H1 (cell line): ENCODE measurements around the gene MGLL. TPM values are rescaled to one million over a fixed set of nuclear protein-coding genes. Genes with fewer than 3 reads are reported as not detected.

Experiments
- CTCF ChIA-PET: fragments of 300-600 bp; sonication (Branson Sonifier 250); formaldehyde crosslinking; loops from one replicate; lab custom pipeline; 2021; ENCODE audit not compliant: partially characterized antibody; lab: Charles Lee
- POLR2A ChIA-PET: fragments of 300-600 bp; sonication (Branson Sonifier 250); formaldehyde crosslinking; loops from one replicate; lab custom pipeline; 2021; ENCODE audit warnings: inconsistent platforms; ENCODE audit not compliant: partially characterized antibody; lab: Charles Lee
- DNase-seq, 2 experiments: peaks; one replicate each; pipeline versions ENCODE4 v3.0.0 to v3.0.0-alpha.2; 2010 to 2022; ENCODE audit warnings: low spot score in 2 of 2, low read depth in 1 of 2, mixed read lengths in 1 of 2
- FAIRE-seq: peaks from 2 replicates; lab custom pipeline; 2011; peaks lifted over from hg19 to GRCh38; lab: Jason Lieb, UNC
- H2AFZ ChIP-seq: 2 replicates; pipeline ENCODE4 v1.8.1; 2012; ENCODE audit warnings: low read length, inconsistent platforms
- H2AK5ac ChIP-seq: 2 replicates; pipeline ENCODE4 v1.6.1; 2013; ENCODE audit warnings: low read depth, low read length
- H2BK120ac ChIP-seq: replicated peaks from 2 replicates; pipeline ENCODE3; 2013; ENCODE audit warnings: low read depth, low read length, inconsistent platforms
- H2BK12ac ChIP-seq: 2 replicates; pipeline ENCODE4 v1.6.1; 2013; ENCODE audit warnings: low read depth, low read length
- H2BK15ac ChIP-seq: 2 replicates; pipeline ENCODE4 v1.6.1; 2013; ENCODE audit warnings: low read length
- H2BK20ac ChIP-seq: 2 replicates; pipeline ENCODE4 v1.6.1; 2013; ENCODE audit warnings: low read length
- H2BK5ac ChIP-seq: 2 replicates; pipeline ENCODE4 v1.6.1; 2013; ENCODE audit warnings: low read depth, low read length
- H3K14ac ChIP-seq: 2 replicates; pipeline ENCODE4 v1.6.1; 2013; ENCODE audit warnings: inconsistent platforms; ENCODE audit not compliant: insufficient read length
- H3K18ac ChIP-seq: 2 replicates; pipeline ENCODE4 v1.6.1; 2013; ENCODE audit warnings: low read length; ENCODE audit errors: extremely low read depth
- H3K23ac ChIP-seq: 2 replicates; pipeline ENCODE4 v1.6.1; 2013; ENCODE audit warnings: inconsistent platforms; ENCODE audit not compliant: insufficient read length
- H3K23me2 ChIP-seq: 2 replicates; pipeline ENCODE4 v1.6.1; 2013; ENCODE audit warnings: low read depth, low read length
- H3K27ac ChIP-seq: 2 replicates; pipeline ENCODE4 v1.6.1; 2011; ENCODE audit warnings: low read depth, low read length, inconsistent platforms
- H3K27me3 ChIP-seq, 4 experiments: replicated peaks in 1 of 4; 1 replicate in 1 of 4; 2 replicates in 3 of 4; pipeline versions ENCODE4 v1.6.1 to v1.8.1; 2011 to 2013; ENCODE audit warnings: low read length in 3 of 4, mild to moderate bottlenecking in 3 of 4, inconsistent platforms in 2 of 4, mixed read lengths in 2 of 4, moderate library complexity in 1 of 4; ENCODE audit not compliant: control insufficient read depth in 3 of 4, insufficient read depth in 3 of 4; ENCODE audit errors: extremely low read depth in 1 of 4
- H3K36me3 ChIP-seq, 4 experiments: 2 replicates each; pipeline versions ENCODE4 v1.6.1 to v1.8.1; 2011 to 2013; ENCODE audit warnings: mild to moderate bottlenecking in 4 of 4, low read length in 3 of 4, moderate library complexity in 2 of 4, control low read depth in 1 of 4, inconsistent platforms in 1 of 4; ENCODE audit not compliant: insufficient read depth in 4 of 4, control insufficient read depth in 2 of 4
- H3K4ac ChIP-seq: replicated peaks from 2 replicates; pipeline ENCODE3; 2013; ENCODE audit warnings: low read length, low read depth, mixed read lengths, inconsistent platforms; ENCODE audit not compliant: insufficient read length
- H3K4me1 ChIP-seq, 4 experiments: replicated peaks in 1 of 4; 1 replicate in 1 of 4; 2 replicates in 3 of 4; pipeline versions ENCODE4 v1.6.1 to v1.8.1; 2011 to 2013; ENCODE audit warnings: low read length in 3 of 4, inconsistent platforms in 2 of 4, mixed read lengths in 1 of 4; ENCODE audit not compliant: insufficient read depth in 4 of 4, control insufficient read depth in 3 of 4
- H3K4me2 ChIP-seq, 2 experiments: 2 replicates each; pipeline versions ENCODE4 v1.6.1 to v1.8.1; 2011 to 2013; ENCODE audit warnings: low read depth in 2 of 2, low read length in 2 of 2, control low read depth in 1 of 2, inconsistent platforms in 1 of 2, mild to moderate bottlenecking in 1 of 2; ENCODE audit not compliant: insufficient read depth in 1 of 2
- H3K4me3 ChIP-seq, 4 experiments: fragments of 200-600, 300-600 bp in 1 of 4; sonication (generic), shearing (Covaris generic), sonication (Bioruptor Twin) in 1 of 4; 2 replicates each; pipeline versions ENCODE4 v1.5.1 to v1.8.1; 2011 to 2016; ENCODE audit warnings: low read length in 4 of 4, low read depth in 3 of 4, control low read depth in 2 of 4, inconsistent platforms in 2 of 4, mild to moderate bottlenecking in 2 of 4, mixed read lengths in 1 of 4, moderate library complexity in 1 of 4; ENCODE audit not compliant: insufficient read depth in 2 of 4; ENCODE audit errors: extremely low read depth in 1 of 4
- H3K56ac ChIP-seq: replicated peaks from 2 replicates; pipeline ENCODE3; 2013; ENCODE audit warnings: low read depth, mild to moderate bottlenecking, mixed read lengths, low read length, inconsistent platforms; ENCODE audit not compliant: insufficient read length
- H3K79me1 ChIP-seq: 2 replicates; pipeline ENCODE4 v1.6.1; 2013; ENCODE audit warnings: low read depth, low read length, control low read depth
- H3K79me2 ChIP-seq, 2 experiments: 2 replicates each; pipeline versions ENCODE4 v1.6.1 to v1.8.1; 2012 to 2013; ENCODE audit warnings: low read length in 2 of 2, mild to moderate bottlenecking in 2 of 2, inconsistent platforms in 1 of 2; ENCODE audit not compliant: insufficient read depth in 2 of 2, control insufficient read depth in 1 of 2
- H3K9ac ChIP-seq, 4 experiments: replicated peaks in 1 of 4; 1 replicate in 1 of 4; 2 replicates in 3 of 4; pipeline versions ENCODE4 v1.6.1 to v1.8.1; 2011 to 2013; ENCODE audit warnings: low read depth in 3 of 4, low read length in 3 of 4, control low read depth in 2 of 4, mild to moderate bottlenecking in 2 of 4, moderate library complexity in 2 of 4, inconsistent platforms in 1 of 4; ENCODE audit errors: extremely low read depth in 1 of 4
- H3K9me3 ChIP-seq, 2 experiments: 2 replicates each; pipeline versions ENCODE4 v1.6.1 to v1.8.1; 2012 to 2013; ENCODE audit warnings: mild to moderate bottlenecking in 2 of 2, moderate library complexity in 2 of 2, control low read depth in 1 of 2, inconsistent platforms in 1 of 2, low read depth in 1 of 2, low read length in 1 of 2, mixed read lengths in 1 of 2; ENCODE audit not compliant: insufficient read depth in 2 of 2
- H4K20me1 ChIP-seq, 2 experiments: replicated peaks in 1 of 2; 2 replicates each; pipeline versions ENCODE3 to v1.8.1; 2011 to 2013; ENCODE audit warnings: inconsistent platforms in 2 of 2, low read length in 2 of 2, mild to moderate bottlenecking in 1 of 2; ENCODE audit not compliant: insufficient read depth in 2 of 2, control insufficient read depth in 1 of 2
- H4K5ac ChIP-seq: 2 replicates; pipeline ENCODE4 v1.6.1; 2013; ENCODE audit warnings: low read length, low read depth, mixed read lengths, inconsistent platforms; ENCODE audit not compliant: insufficient read length
- H4K8ac ChIP-seq: 2 replicates; pipeline ENCODE4 v1.8.0; 2013; ENCODE audit warnings: mild to moderate bottlenecking, moderate library complexity, low read length, inconsistent platforms; ENCODE audit not compliant: insufficient read depth; ENCODE audit errors: extremely low read depth
- H4K91ac ChIP-seq: replicated peaks from 2 replicates; pipeline ENCODE3; 2013; ENCODE audit warnings: low read length, mixed read lengths, inconsistent platforms; ENCODE audit not compliant: insufficient read length
- BRCA1 ChIP-seq: IDR thresholded peaks from 2 replicates; pipeline ENCODE4 v1.6.1; 2012; ENCODE audit warnings: low read depth, low read length, improper control_type of control experiment
- CBX8 ChIP-seq: fragments of 300-800, 300-1000 bp; sonication (generic); IDR thresholded peaks from 2 replicates; pipeline ENCODE4 v1.7.1; 2016; ENCODE audit warnings: low read depth, low read length, borderline replicate concordance
- EP300 ChIP-seq, 2 experiments: IDR thresholded peaks; 1 replicate in 1 of 2; 2 replicates in 1 of 2; pipeline ENCODE4 v1.6.1; 2011 to 2012; ENCODE audit warnings: low read depth in 2 of 2, low read length in 2 of 2, mild to moderate bottlenecking in 2 of 2, borderline replicate concordance in 1 of 2, inconsistent platforms in 1 of 2, moderate library complexity in 1 of 2
- HDAC2 ChIP-seq, 2 experiments: fragments of 300-600 bp in 1 of 2; sonication (generic) in 1 of 2; IDR thresholded peaks; 2 replicates each; pipeline ENCODE4 v1.6.1; 2011 to 2012; ENCODE audit warnings: low read depth in 2 of 2, low read length in 2 of 2, mild to moderate bottlenecking in 2 of 2, moderate library complexity in 2 of 2, borderline replicate concordance in 1 of 2, inconsistent platforms in 1 of 2
- PHF8 ChIP-seq: fragments of 200-600 bp; sonication (generic); conservative IDR thresholded peaks from 2 replicates; pipeline ENCODE4 v1.7.1; 2012; ENCODE audit warnings: low read depth, mild to moderate bottlenecking, inconsistent platforms, low read length, moderate library complexity
- POLR2AphosphoS5 ChIP-seq: IDR thresholded peaks from 2 replicates; pipeline ENCODE4 v1.6.1; 2011; ENCODE audit warnings: low read depth, low read length
- RFX5 ChIP-seq: IDR thresholded peaks from 2 replicates; pipeline ENCODE4 v1.6.1; 2011; ENCODE audit warnings: low read depth, low read length, improper control_type of control experiment, borderline replicate concordance
- YY1 ChIP-seq: IDR thresholded peaks from 2 replicates; pipeline ENCODE4 v1.6.1; 2011; ENCODE audit warnings: low read depth, mild to moderate bottlenecking, low read length
- WGBS, 2 experiments: shearing (Covaris generic) in 1 of 2; methylation state at CpG; one replicate each; pipeline versions ENCODE4 v1.1.6 to v1.1.7; 2013 to 2015; ENCODE audit warnings: low lambda C conversion rate in 2 of 2, mixed read lengths in 2 of 2, inconsistent platforms in 1 of 2, low coverage in 1 of 2, missing lambda C conversion rate in 1 of 2; ENCODE audit not compliant: insufficient replicate concordance in 2 of 2, insufficient coverage in 1 of 2, insufficient read length in 1 of 2; ENCODE audit errors: extremely low coverage in 1 of 2, missing lambda C conversion rate in 1 of 2; 5-methylcytosine and 5-hydroxymethylcytosine counted together
- polyA plus RNA-seq, 7 experiments: library from polyadenylated mRNA; depleted of rRNA in 3 of 7; stranded (reverse) in 5 of 7; unstranded in 2 of 7; fragments of >200 nt in 5 of 7; fragments of 200-250 nt in 2 of 7; gene quantifications; 1 replicate in 5 of 7; 2 replicates in 1 of 7; 4 replicates in 1 of 7; pipeline versions ENCODE4 v1.2.1 to v1.2.3, GENCODE V29; 2011 to 2013; ENCODE audit warnings: missing spikeins in 2 of 7, mixed read lengths in 2 of 7
- total RNA-seq: library from RNA; stranded (reverse); fragmentation: NEBNext Ultra II Directional; extraction: Animal tissue kit (Norgen Biotek cat#: 25700); gene quantifications from 2 replicates; pipeline ENCODE4 v1.2.1, GENCODE V29; 2021
- TF ChIP-seq, protein P1 (sequence below): IDR thresholded peaks from 2 replicates; pipeline ENCODE4 v1.6.1; 2011; ENCODE audit warnings: low read depth, mild to moderate bottlenecking, low read length; ENCODE audit not compliant: insufficient read depth
- TF ChIP-seq, protein P2 (sequence below): IDR thresholded peaks from 2 replicates; pipeline ENCODE4 v1.6.1; 2012; ENCODE audit warnings: inconsistent platforms

The MGLL gene
- total and polyA plus RNA-seq, 2 of the 8 experiments (the other 6 are each of a cell fraction or from before 2014, with no cell fraction given) = 0.05 to 0.34 TPM

DNA sequence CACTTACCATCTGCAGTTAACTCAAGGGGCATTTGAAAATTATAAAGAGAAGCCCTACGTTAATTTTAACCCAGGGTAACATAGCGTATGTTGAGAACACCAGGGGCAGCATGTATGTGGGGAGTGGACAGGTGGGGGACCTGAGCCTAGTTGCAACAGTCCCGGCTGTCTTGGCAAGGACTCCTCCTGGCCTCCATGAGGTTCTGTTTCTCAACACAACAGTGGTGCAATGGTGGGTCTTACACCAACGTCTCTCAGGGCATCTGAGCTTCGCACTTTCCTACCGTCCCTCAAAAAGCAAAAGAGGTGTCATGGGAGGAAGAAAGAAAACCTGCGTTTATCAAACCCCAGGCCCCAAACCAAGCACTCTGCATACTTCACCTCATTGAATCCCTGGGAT, 50.6 kb downstream of the MGLL start:
- WGBS, 2 experiments = 91% methylated on average over 7 of the region's 7 CpGs; no CpG with 5 or more reads in 1 of the 2 experiments
- Histone ChIP-seq H3K9ac (no peak overlapping the region), H2BK5ac (no peak overlapping the region), H3K23ac (no peak overlapping the region), H3K4me2 (no peak overlapping the region), H3K18ac (no peak overlapping the region), H4K5ac (no peak overlapping the region), H4K91ac (no peak overlapping the region), H3K9me3 (0 out of 4 replicates have a peak, but pooled peaks cover 0 to under 1% of the 10 kb centered on the region in 2 experiments), H2AFZ (no peak overlapping the region), H3K56ac (no peak overlapping the region), H3K23me2 (no peaks in the 10 kb centered on the region; the same call in 1 of the 2 replicates), H2BK15ac (no peak overlapping the region), H2BK12ac (no peak overlapping the region), H3K79me1 (no peaks in the 10 kb centered on the region), H3K4me1 (no peaks in the 10 kb centered on the region; a peak in 1 of 7 replicates), H3K36me3 (no peaks in the 10 kb centered on the region), H2AK5ac (no peak overlapping the region), H3K14ac (no peak overlapping the region), H3K4me3 (no peak overlapping the region), H3K27me3 (no peaks in the 10 kb centered on the region), H3K4ac (no peak overlapping the region), H3K27ac (no peak overlapping the region), H2BK20ac (no peak overlapping the region), H2BK120ac (no peak overlapping the region), H4K20me1 (no peaks in the 10 kb centered on the region), H3K79me2 (no peaks in the 10 kb centered on the region), H4K8ac (no peak overlapping the region)
- ChIA-PET POLR2A (no interaction called here), CTCF (interaction anchor here (0.9 kb wide), 1 partner anchor 19 kb away, joined by 4 read pairs; no protein-coding TSS in a partner anchor)
- FAIRE-seq = no peak
- no peak for DNase-seq
- TF ChIP-seq, protein P1, sequence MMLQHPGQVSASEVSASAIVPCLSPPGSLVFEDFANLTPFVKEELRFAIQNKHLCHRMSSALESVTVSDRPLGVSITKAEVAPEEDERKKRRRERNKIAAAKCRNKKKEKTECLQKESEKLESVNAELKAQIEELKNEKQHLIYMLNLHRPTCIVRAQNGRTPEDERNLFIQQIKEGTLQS = no peak
- TF ChIP-seq RFX5 (no peak), PHF8 (no peak), BRCA1 (no peak), POLR2AphosphoS5 (no peak), CBX8 (no peak), EP300 (IDR thresholded peaks at IDR 0.05; ENCODE audit: borderline replicate concordance in 1 of 2, low read depth in 2 of 2, low read length in 2 of 2) (no peak), YY1 (no peak), HDAC2 (IDR thresholded peaks at IDR 0.05; ENCODE audit: borderline replicate concordance in 1 of 2, low read depth in 2 of 2, low read length in 2 of 2) (no peak)
- TF ChIP-seq, protein P2, sequence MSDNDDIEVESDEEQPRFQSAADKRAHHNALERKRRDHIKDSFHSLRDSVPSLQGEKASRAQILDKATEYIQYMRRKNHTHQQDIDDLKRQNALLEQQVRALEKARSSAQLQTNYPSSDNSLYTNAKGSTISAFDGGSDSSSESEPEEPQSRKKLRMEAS = no peak
